GM18907 (cell line): ENCODE data around the gene CRIP1.

Source experiments
- ATAC-seq: cut with Tn5 transposase; IDR thresholded peaks from one replicate; pipeline ENCODE4 v1.9.1; 2021; ENCODE audit warnings: mild to moderate bottlenecking, moderate library complexity; ENCODE audit not compliant: unreplicated experiment

The CRIP1 gene

DNA sequence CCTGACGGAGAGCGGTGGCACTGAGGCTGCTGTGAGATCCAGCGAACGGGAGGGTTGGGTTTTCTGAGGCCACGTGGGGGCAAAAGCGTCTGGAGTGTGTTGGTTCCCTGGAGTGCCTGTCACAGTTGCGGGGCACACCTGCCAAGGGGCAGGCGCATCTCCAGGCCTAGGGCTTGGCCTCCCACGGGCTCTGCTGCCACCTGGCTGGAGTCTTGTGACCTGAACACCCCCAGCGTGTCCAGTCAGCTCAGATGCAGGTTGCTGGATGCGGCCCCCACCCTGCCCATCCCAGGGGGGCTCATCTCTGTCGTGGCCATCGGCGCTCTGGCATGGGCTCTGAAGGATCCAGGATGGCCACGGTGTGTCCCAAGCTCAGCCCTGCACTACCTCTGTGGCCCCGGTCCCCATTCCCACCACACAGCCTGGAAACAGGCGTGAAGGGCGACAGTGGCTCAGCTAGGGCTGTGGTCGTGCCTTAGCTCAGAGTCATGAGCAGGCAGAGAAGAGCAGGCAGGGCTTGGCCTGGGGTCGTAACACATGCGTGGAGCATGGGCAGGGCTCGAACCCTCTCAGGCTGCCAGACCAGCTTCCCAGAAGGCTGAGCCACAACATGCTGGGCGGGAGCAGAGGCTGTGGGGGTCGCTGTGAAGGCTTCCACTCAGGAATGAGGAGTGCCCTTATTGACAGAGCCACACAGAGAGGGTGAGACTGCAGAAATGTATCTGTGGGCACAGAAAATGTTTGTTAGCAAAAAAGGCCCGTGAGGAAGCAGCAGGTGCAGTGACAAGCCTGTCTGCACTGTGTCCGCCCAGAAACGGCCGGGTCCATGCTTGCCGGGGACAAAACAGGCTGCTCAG is 35.6 kb upstream of the CRIP1 start:
- ATAC-seq, result no peak

DNA sequence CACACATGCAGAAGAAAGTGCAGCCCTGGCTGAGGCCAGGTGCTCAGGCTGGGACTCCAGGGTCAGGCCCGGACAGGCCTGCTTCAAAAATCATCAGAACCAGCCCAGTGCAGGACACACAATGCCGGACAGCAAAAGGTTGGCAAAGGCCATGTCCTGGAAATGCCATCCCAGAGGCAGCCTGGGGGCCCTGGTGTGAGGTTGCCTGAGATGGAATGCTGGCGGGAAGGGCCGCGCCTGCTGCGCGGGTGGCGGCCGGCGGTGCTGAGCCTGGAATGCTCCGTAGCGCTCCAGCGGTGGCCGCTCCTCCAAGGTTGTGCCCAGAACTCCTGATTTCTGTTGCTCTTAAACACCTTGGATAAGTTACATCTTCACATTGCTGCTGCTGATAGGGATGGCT is 33.7 kb upstream of the CRIP1 start:
- no peak for ATAC-seq

DNA sequence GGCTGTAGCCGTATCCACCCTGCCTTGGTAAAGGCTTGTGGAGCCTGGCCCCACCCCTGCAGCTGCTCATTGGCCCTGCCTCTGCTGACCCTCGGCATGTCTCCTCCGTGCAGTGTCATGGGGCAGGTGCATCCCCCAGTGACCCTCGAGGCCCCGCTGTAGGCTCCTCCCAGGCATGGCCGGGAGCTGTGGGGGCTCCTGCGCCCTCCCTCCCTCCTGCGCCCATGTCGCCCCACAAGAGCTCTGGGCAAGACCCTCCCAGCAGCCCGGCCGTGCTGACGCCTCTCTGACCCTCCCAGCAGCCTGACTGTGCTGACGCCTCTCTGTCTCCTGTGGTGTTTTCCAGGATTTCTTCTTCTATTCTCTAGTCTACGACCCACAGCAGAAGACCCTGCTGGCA is 32.8 kb upstream of the CRIP1 start:
- ATAC-seq, result no peak

DNA sequence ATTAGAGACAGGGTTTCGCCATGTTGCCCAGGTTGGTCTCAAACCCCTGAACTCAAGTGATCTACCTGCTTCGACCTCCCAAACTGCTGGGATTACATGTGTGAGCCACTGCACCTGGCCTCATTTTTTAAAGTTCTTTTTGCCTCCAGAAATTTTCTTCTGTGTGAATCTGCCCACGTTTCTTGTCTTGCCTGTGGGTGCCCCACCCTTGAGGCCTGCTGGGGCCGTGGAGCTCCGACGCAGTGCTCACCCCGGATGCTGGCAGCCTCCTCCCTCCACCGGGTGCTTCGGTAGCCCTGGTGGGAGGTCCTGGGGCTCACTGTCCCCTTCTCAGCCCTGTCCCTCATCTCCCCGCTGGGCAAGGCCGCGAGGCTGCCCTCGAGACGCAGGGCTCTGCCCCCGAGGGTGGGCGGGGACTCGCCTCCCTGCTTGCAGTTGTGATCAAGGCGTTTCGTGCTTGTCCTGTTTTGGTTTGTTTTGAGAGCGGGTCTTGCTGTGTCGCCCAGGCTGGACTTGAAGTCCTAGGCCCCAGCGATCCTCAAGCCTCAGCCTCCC is 31.5 kb upstream of the CRIP1 start:
- ATAC-seq, result no peak

DNA sequence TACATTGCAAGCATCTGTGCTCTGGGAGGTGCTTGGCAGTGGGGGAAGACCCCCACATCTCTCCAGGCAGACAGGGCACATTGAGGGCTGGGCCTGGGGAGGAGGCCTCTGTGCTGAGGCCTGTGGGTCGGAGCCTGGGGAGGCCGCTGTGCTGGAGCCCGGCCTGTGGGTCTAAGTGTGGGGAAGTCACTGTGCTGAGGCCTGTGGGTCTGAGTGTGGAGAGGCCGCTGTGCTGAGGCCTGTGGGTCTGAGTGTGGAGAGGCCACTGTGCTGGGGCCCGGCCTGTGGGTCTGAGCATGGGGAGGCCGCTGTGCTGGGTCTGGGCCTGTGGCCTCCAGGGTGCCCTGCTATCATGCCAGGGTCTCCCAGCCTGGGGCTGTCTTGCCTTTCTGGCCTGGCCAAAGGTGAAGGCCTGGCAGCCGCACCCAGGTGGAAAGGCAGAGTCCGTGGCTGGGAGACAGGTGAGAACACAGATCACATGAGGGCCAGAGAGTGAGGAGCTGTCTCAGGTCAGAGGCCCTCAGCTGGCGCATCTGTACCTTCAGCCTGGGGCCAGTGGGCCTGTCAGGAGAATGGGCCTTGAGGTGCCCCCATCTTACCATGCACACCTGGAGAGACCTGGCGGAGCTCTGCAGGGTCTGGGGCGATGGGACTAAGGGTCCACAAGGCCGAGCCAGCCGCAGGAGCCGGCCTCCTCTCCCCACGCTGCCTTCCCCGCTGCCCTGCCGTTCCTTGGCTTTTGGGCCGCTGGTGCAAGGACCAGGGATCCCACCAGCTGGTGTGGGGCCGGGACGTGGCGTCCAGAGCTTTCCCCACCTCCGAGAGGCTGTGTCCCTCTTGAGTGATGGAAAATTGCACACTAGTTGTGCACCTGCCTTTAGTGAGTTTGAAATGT is 30.7 kb upstream of the CRIP1 start:
- ATAC-seq, result no peak

DNA sequence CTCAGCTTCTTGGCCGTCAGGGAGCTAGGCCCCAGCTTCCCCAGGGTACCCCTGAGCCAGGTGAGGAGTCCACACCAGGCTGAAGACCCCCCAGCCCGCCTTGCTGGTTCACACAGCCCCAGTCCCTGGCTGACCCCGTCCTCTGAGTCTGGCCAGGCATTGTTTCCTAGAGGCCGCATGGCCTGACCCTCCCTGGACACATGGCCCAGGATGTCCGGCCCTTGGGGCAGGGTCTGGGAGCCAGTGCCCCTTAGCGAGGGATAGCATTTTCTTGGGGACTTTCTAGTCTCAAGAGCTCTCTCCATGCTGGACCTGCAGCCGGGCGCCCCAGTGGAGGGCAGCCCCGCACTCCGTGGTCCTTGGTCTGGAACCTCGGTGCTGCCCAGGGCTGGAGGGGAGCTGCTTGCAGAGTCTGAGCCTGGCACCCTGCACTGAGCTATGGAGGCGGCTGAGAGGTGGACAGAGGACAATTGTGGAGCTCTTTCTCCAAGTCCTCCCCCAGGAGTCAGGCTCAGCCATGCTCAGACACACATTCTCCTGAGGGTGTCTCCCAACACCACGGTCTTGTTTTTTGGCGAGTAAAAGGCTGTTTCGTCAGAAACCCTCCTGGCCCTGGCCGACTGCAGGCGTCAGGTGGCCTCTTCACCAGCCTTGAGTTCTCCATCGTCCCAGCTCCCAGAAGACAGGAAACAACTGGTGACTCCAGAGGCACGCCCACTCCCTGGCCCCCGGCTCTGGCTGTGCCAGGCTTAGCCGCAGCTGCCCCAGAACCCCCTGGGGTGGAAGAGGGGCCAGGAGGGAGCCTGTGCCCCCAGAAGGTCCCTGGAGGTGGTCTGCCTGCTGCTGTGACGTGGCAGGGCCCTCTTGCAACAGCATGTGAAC is 29.7 kb upstream of the CRIP1 start:
- ATAC-seq, result no peak

DNA sequence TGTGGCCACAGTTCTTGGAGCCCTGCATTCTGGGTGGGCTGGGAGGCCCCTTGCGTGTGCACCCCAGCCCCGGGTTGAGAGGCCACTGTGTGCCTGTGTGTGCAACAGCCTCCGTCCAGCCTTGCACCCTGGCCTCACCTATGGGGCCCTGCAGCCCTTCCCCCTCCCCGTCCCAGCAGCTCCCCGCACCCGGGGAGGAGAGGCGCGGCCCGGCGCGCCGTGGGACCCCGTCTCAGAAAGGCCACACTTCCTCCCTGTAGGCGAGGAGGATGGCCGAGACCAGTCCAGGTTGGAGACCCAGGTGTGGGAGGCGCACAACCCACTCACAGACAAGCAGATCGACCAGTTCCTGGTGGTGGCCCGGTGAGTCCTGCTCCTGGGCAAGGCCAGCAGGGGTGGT is 28.7 kb upstream of the CRIP1 start:
- ATAC-seq, result no peak

DNA sequence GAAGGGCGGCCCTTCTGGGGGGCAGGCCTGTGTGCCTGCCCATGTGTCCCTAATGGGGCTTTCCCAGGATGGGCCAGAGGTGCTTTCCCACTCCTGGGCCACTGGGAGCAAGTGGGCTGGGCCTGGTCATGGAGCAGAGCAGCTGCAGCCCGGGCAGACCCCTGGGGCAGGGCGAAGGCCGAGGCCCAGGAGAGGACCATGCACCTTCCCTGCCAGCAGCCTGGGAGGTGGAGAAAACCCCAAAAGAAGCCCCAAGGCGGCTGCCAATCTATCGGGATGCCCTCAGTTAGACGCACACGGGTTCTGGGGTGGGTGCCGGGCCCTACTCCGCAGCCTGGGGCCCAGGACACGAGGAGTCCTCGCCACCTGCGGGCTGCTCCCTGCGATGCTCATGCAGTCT is 28.1 kb upstream of the CRIP1 start:
- no peak for ATAC-seq

DNA sequence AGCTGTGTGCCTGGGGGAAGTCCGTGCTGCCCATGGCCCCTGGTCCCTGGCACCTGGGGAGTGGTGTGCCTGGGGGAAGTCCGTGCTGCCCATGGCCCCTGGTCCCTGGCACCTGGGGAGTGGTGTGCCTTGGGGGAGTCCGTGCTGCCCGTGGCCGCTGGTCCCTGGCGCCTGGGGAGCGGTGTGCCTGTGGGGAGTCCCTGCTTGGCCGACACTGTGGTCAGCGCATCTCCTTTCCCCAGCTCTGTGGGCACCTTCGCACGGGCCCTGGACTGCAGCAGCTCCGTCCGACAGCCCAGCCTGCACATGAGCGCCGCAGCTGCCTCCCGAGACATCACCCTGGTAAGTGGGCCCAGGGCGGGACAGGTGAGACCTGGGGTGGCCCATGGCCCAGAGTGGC is 26.6 kb upstream of the CRIP1 start:
- ATAC-seq, result no peak

DNA sequence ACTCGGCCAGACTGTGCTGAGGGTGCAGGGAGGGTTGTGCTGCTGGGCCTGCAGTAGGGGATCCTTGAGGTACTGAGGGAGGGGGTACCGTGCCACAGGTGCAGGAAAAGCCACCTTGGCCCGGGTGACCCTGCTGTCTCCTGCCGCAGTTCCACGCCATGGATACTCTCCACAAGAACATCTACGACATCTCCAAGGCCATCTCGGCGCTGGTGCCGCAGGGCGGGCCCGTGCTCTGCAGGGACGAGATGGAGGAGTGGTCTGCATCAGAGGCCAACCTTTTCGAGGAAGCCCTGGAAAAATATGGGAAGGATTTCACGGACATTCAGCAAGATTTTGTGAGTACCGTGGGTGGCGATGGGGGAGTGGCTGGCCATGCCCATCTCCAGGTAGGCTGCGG is 26.1 kb upstream of the CRIP1 start:
- ATAC-seq, result no peak

DNA sequence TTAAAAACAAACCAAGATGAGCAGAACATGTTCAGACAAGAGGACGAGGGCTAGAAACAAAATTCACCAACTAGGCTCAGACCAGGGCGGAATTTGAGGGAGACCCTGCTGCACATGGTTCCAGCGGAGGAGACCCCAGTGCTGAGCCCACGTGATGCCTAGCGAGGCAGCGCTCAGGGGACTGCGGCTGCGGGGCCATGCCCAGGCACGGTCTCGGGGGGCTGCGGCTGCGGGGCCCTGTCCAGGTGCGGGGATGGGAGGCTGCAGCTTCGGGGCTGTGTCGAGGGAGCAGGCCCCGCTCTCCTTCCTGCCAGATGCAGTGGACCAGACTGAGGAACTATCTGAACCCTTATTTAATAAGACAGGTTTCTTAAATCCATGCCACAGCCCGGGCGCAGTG is 24.8 kb upstream of the CRIP1 start:
- ATAC-seq, result no peak

DNA sequence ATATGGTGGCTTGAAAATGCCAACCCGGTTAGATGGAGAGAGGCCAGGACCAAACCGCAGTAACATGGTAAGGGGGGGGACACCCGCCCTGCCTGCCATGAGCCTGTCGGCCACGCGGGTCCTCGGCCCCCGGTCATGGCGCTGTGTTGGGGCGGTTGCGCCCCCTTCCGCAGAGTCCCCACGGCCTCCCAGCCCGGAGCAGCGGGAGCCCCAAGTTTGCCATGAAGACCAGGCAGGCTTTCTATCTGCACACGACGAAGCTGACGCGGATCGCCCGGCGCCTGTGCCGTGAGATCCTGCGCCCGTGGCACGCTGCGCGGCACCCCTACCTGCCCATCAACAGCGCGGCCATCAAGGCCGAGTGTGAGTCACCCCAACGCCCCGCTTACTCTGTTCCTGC is 22.2 kb upstream of the CRIP1 start:
- no peak for ATAC-seq

DNA sequence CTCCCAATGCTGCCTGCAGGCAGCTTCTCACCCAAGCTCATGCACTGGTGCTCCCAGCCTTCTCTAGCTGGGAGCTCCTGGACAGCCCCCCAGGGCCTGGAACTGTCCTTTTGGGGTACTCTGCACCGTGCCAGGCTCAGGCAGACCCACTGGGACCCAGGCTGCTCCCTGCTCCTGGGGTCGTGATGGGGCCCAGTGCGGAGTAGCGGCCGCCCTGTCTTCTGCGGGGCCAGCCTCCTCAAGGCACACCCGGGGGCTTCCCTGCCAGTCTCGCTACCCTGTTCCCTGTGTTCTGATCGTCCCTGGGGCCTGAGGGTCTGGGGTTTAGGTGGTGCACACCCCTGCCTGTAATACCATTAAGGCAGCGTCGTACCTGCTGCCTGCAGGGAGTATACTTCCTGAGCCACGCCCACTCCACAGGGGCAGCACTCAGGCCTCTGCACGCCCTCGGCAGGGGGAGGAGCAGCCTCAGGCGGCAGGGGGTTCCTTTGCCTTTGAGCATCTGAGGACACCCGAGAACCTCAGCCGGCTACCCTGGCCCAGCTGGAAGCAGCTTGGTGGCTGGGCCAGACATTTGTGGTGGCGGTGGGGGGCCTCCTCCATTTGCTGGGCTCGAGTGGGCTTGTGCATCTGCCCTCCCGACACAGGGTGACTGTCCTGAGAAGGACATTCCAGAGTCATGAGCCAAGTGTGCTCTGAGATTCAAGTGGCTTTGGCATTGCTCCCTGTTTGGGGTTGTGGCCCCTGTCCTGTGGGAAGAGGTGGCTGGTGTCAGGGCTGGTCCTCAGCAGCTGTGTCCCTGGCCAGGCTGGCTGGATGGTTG is 21.3 kb upstream of the CRIP1 start:
- ATAC-seq, result no peak

DNA sequence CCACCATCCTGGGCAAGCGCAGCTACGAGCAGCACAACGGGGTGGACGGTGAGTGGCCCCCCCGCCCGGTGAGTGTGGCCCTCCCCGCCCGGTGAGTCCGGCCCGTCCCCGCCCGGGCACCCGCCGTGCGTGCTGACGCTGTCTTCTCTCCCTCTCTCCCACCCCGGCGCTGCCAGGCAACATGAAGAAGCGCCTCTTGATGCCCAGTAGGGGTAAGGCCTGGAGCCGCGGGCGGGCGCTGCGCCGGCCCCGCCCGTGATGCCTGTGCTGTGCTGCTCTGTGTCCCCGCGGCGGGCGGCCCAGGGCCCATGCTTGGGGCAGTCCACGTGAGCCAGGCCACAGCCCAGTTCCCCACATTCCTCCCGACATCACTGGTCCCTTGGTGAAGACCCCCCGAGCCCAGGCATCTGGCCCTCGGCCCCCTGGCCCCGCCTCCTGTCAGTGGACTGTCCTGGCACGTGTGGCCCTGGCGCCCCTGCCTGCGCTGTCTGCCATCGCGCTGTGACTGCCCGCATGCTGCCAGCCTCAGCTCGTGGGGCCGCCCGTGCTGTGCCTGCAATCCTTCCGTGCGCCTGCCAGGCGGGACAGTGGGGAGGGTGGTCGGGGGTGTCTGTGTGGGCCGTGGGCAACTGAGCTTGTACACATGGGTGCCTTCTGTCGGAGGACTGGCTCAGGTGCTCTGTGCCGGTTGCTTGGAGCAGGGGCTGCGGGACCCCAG is 20.0 kb upstream of the CRIP1 start:
- ATAC-seq, result no peak

DNA sequence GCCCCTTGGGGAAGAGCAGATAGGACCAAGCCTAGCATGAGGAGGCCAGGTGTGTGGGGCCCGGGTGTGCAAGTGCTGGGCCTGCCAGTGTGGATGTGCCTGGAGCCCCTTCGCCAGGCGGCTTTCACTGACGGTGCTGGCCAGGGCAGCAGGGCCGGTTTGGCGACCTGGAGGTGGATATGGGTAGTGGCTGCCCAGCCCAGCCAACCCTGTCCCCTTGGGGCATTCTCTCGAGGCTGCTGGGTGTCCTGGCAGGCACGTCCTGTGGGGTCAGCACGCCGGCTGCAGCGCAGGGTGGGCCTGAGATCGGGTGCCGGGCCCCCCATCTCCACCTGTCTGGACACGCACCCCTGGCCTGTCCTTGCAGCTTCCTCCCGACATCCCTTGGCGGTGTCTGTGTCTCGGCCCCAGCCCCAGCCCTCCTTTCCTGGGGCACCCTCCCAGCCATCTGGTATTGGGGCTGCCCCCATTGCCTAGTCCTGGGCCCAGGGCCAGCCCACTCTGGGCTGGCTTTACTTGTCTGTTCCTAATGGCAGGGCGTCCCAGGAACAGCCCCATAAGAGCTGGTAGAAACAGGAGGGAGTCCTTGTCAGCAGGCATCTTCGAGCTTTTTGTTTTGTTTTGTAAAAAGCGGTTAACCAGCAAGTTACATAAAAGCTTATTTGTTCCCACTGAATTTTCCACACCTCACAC is 19.3 kb upstream of the CRIP1 start:
- ATAC-seq, result no peak

DNA sequence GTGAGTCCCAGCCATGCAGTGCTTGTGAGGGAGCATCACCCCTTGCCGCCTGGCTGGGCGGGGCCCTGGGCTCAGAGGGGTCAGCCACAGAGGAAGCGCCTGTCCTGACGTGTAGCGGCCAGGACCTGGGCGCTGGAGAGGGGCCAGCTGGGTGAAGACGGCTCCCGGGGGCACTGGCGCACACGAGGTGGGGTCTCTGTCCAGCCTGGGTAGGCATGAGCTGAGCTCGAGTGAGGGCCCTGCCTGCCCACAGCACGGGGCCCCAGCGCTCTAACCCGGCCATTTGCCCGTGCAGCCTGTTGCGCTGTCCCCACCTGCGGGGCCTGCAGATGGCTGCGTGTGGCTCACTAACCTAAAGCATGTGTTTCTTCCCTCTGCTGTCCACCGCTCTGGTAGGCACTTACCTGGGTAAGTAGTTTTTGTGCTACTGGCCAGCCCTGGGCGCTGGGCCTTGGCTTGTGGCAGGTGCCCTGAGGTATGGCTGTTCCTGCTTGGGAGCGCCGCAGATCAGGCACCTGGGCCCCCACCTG is 18.7 kb upstream of the CRIP1 start:
- no peak for ATAC-seq

DNA sequence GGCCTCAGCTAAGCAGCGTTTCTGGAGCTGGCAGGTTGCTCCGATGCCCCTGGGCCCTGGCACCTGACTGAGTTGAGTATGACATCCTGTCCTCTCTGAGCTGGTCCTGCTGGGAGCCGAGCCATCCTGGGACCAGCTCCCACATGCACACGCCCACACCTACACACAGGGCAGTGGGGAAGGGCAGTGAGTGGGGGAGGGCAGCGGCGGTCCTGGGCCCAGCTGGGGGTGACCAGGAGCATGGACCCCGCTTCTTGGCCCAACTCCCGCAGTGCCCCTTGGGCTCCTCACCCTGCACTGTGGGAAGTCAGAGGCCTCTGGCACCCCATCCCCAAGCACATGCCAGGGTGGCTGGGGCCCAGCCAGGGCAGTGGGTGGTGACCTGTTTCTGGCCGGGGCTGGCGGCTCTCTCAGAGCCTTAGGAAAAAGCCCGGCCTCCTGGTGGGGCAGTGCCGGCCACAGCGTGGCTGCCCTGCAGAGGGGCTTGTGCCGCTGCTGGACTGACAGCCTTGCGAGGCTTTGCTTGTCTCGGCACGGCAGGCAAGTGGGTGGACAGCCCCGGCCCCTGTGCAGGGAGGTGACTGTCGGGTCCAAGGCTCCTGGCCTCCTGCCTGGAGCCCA is 18.0 kb upstream of the CRIP1 start:
- no peak for ATAC-seq
